HT1080 (cell line): ENCODE results near the gene CORO1C. TPM values are rescaled to one million over a fixed set of nuclear protein-coding genes. Genes with fewer than 3 reads are reported as not detected.

Experiments
- DNase-seq: peaks from one replicate; pipeline ENCODE4 v3.0.0-alpha.2; 2015; ENCODE audit warnings: low read depth
- total RNA-seq: library from RNA; depleted of rRNA; stranded (reverse); fragments of >200 nt; shearing (Covaris generic); gene quantifications from 2 replicates; pipeline ENCODE4 v1.2.3, GENCODE V29; 2014

The CORO1C gene
- total RNA-seq, 1 experiment from 2014 or later: 210 TPM

GRCh38 chr12:108697905-108698304 lies 33.4 kb downstream of the CORO1C start:
- no peak for DNase-seq

- DNase-seq: no peak
Observed at GRCh38 chr12:108696996-108697290, 34.4 kb downstream of the CORO1C start.

- DNase-seq: peak; percentile 100
Observed at GRCh38 chr12:108696111-108696995, 35.0 kb downstream of the CORO1C start.

GRCh38 chr12:108694812-108695278 lies 36.5 kb downstream of the CORO1C start:
- DNase-seq: no peak

- DNase-seq: no peak
Observed at GRCh38 chr12:108693751-108694150, 37.6 kb downstream of the CORO1C start.

- DNase-seq: no peak
Observed at GRCh38 chr12:108693186-108693730, 38.1 kb downstream of the CORO1C start.

GRCh38 chr12:108691998-108692808 lies 39.1 kb downstream of the CORO1C start:
- DNase-seq: no peak

- DNase-seq: peak; percentile 100
Observed at GRCh38 chr12:108691175-108691997, 39.9 kb downstream of the CORO1C start.

- peak; percentile 77 for DNase-seq
Observed at GRCh38 chr12:108690542-108691174, 40.7 kb downstream of the CORO1C start.

GRCh38 chr12:108690191-108690518 lies 41.2 kb downstream of the CORO1C start:
- no peak for DNase-seq

- peak; percentile 80 for DNase-seq
Observed at GRCh38 chr12:108689314-108690190, 41.8 kb downstream of the CORO1C start.

GRCh38 chr12:108686780-108687179 lies 44.5 kb downstream of the CORO1C start:
- no peak for DNase-seq

GRCh38 chr12:108685469-108686260 lies 45.7 kb downstream of the CORO1C start:
- no peak for DNase-seq

GRCh38 chr12:108683906-108684556 lies 47.3 kb downstream of the CORO1C start:
- DNase-seq: no peak

- no peak for DNase-seq
Observed at GRCh38 chr12:108681317-108681716, 50.0 kb downstream of the CORO1C start.

GRCh38 chr12:108679106-108679681 lies 52.1 kb downstream of the CORO1C start:
- DNase-seq: no peak

GRCh38 chr12:108678104-108678730 lies 53.1 kb downstream of the CORO1C start:
- no peak for DNase-seq

- DNase-seq: no peak
Observed at GRCh38 chr12:108677381-108677780, 53.9 kb downstream of the CORO1C start.
